ENCODE results near the gene FKBP5. TPM values are rescaled to one million over a fixed set of nuclear protein-coding genes. Genes with fewer than 3 reads are reported as not detected.
A peak's percentile ranks its signal among the peaks of the same experiment; 100 is the strongest.

FKBP5 gene
- total and polyA plus RNA-seq, 9 of the 15 experiments (the other 6 are each of a cell fraction or from before 2014, with no cell fraction given), result 32.7 to 151 (median 75.0) TPM

DNA sequence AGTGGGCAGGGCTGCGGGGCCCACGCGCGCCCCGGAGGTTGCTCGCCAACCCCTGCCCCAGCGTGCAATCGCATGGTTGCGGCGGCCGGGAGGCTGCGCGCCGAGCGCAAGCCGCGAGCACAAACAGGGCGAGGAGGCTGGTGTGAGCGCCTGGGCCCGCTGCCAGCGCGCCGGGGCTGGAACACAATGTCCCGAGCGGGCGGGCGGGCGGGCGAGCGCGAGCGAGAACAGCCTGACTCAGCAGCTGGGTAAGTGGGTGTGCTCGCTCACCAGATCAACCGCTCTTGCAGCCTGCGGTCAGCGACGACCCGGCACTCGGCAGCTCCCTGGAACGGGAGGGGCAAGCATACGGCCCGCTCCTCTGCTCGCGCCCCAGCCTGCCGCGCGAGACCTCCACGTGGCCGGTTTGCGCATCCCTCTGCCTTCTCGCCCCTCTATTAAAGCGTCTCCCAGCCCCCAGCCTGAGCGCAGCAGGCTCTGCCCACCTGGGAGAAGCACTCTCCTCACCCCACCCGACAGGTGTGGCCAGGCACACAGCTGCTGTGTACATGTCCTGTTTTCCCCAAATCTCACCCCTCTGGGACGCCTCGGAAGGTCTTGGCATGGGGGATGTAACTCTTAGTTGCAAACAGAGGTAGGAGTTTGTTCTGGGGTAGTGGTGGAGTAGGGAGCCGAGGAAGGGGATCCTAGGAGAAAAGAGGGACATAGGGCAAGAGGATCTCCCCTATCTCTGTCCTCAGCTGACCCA lies 39.4 kb upstream of the FKBP5 start (continued):
- TF ChIP-seq ZBTB40 (IDR thresholded peaks at IDR 0.05) (0 out of 2 replicates have a peak, but pooled peaks have one; percentile 38), ZBTB40 (CRISPR knock-in tag; IDR thresholded peaks at IDR 0.05) (no peak), POLR2AphosphoS5 (IDR thresholded peaks at IDR 0.05; ENCODE audit: control insufficient read depth, insufficient read depth, low read depth, low read length) (peak; percentile 43; the same call in 1 of the 2 replicates), U2AF1 (optimal IDR thresholded peaks at IDR 0.05; ENCODE audit: low read depth, low read length) (peak; percentile 62), E2F1 (CRISPR knock-in tag; IDR thresholded peaks at IDR 0.05) (peak; percentile 59; the same call in 1 of the 2 replicates), BHLHE40 (IDR thresholded peaks at IDR 0.05; ENCODE audit: low read length) (peak; percentile 94), KDM1A (IDR thresholded peaks at IDR 0.05) (peak in 1 of 2 experiments; percentile 43; a peak in 1 of 4 replicates)
- TF ChIP-seq, protein P1, sequence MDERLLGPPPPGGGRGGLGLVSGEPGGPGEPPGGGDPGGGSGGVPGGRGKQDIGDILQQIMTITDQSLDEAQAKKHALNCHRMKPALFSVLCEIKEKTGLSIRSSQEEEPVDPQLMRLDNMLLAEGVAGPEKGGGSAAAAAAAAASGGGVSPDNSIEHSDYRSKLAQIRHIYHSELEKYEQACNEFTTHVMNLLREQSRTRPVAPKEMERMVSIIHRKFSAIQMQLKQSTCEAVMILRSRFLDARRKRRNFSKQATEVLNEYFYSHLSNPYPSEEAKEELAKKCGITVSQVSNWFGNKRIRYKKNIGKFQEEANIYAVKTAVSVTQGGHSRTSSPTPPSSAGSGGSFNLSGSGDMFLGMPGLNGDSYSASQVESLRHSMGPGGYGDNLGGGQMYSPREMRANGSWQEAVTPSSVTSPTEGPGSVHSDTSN (CRISPR knock-in tag; IDR thresholded peaks at IDR 0.05; ENCODE audit: low read depth), result no peak
- TF ChIP-seq, protein P1 (tag; conservative IDR thresholded peaks at IDR 0.05; ENCODE audit: low read depth), result no peak
- TF ChIP-seq, protein P2, sequence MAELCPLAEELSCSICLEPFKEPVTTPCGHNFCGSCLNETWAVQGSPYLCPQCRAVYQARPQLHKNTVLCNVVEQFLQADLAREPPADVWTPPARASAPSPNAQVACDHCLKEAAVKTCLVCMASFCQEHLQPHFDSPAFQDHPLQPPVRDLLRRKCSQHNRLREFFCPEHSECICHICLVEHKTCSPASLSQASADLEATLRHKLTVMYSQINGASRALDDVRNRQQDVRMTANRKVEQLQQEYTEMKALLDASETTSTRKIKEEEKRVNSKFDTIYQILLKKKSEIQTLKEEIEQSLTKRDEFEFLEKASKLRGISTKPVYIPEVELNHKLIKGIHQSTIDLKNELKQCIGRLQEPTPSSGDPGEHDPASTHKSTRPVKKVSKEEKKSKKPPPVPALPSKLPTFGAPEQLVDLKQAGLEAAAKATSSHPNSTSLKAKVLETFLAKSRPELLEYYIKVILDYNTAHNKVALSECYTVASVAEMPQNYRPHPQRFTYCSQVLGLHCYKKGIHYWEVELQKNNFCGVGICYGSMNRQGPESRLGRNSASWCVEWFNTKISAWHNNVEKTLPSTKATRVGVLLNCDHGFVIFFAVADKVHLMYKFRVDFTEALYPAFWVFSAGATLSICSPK (IDR thresholded peaks at IDR 0.05; ENCODE audit: borderline replicate concordance), result no peak
